Keratinocyte (primary cell): ENCODE data around the gene AFTPH. TPM values are rescaled to one million over a fixed set of nuclear protein-coding genes. Genes with fewer than 3 reads are reported as not detected.
A peak's percentile ranks its signal among the peaks of the same experiment; 100 is the strongest.

Experiments
- DNase-seq: peaks from one replicate; pipeline ENCODE4 v3.0.0-alpha.2; 2011; ENCODE audit warnings: low read depth, missing footprints, low spot score
- FAIRE-seq: peaks from 2 replicates; lab custom pipeline; 2011; peaks lifted over from hg19 to GRCh38; lab: Jason Lieb, UNC
- H2AFZ ChIP-seq: 2 replicates; pipeline ENCODE4 v1.6.0; 2012; ENCODE audit warnings: low read length, control low read depth, inconsistent platforms; ENCODE audit not compliant: control insufficient read depth
- H3K27ac ChIP-seq: 2 replicates; pipeline ENCODE4 v1.5.1; 2011; ENCODE audit warnings: low read length; ENCODE audit not compliant: control insufficient read depth, insufficient read depth
- H3K27me3 ChIP-seq: 3 replicates; pipeline ENCODE4 v1.6.0; 2011; ENCODE audit warnings: low read length; ENCODE audit not compliant: control insufficient read depth, insufficient read depth; ENCODE audit errors: extremely low read depth
- H3K36me3 ChIP-seq, 2 experiments: 2 replicates in 1 of 2; 3 replicates in 1 of 2; pipeline ENCODE4 v1.5.1; 2011; ENCODE audit warnings: low read length in 2 of 2, mild to moderate bottlenecking in 1 of 2; ENCODE audit not compliant: control insufficient read depth in 2 of 2, insufficient read depth in 2 of 2; ENCODE audit errors: extremely low read depth in 1 of 2
- H3K4me1 ChIP-seq: 3 replicates; pipeline ENCODE4 v1.5.1; 2011; ENCODE audit warnings: low read length; ENCODE audit not compliant: control insufficient read depth, insufficient read depth; ENCODE audit errors: extremely low read depth
- H3K4me2 ChIP-seq: 3 replicates; pipeline ENCODE4 v1.6.0; 2011; ENCODE audit warnings: low read depth, low read length; ENCODE audit not compliant: control insufficient read depth, insufficient read depth; ENCODE audit errors: extremely low read depth
- H3K4me3 ChIP-seq, 3 experiments: fragments of 200-600 bp in 1 of 3; sonication (generic) in 1 of 3; 2 replicates in 2 of 3; 3 replicates in 1 of 3; pipeline ENCODE4 v1.5.1; 2011 to 2016; ENCODE audit warnings: low read length in 3 of 3, mild to moderate bottlenecking in 3 of 3, control low read depth in 2 of 3, inconsistent platforms in 1 of 3, low read depth in 1 of 3, mixed read lengths in 1 of 3, mixed run types in 1 of 3, moderate library complexity in 1 of 3; ENCODE audit not compliant: control insufficient read depth in 2 of 3, insufficient read depth in 2 of 3; ENCODE audit errors: extremely low read depth in 1 of 3
- H3K79me2 ChIP-seq: 2 replicates; pipeline ENCODE4 v1.6.0; 2012; ENCODE audit warnings: low read length; ENCODE audit not compliant: control insufficient read depth, insufficient read depth
- H3K9ac ChIP-seq: 3 replicates; pipeline ENCODE4 v1.6.0; 2011; ENCODE audit warnings: low read length; ENCODE audit not compliant: control insufficient read depth, insufficient read depth; ENCODE audit errors: extremely low read depth
- H3K9me1 ChIP-seq: 3 replicates; pipeline ENCODE4 v1.6.0; 2011; ENCODE audit warnings: low read length; ENCODE audit not compliant: control insufficient read depth, insufficient read depth; ENCODE audit errors: extremely low read depth
- H3K9me3 ChIP-seq: 2 replicates; pipeline ENCODE4 v1.5.1; 2012; ENCODE audit warnings: low read depth, low read length; ENCODE audit not compliant: control insufficient read depth
- H4K20me1 ChIP-seq: 3 replicates; pipeline ENCODE4 v1.6.0; 2011; ENCODE audit warnings: low read length; ENCODE audit not compliant: control insufficient read depth, insufficient read depth; ENCODE audit errors: extremely low read depth
- EZH2 ChIP-seq: IDR thresholded peaks from one replicate; pipeline ENCODE4 v1.6.1; 2012; ENCODE audit warnings: inconsistent platforms, mild to moderate bottlenecking, low read length, moderate library complexity
- dilution Hi-C: fragments of 300-500 bp; cut with MboI; formaldehyde crosslinking; loops from one replicate; pipeline ENCODE4 v1.7.0; 2020; ENCODE audit warnings: low sequenced_read_pairs; ENCODE audit not compliant: extremely low pct_ligation_motif_present
- polyA plus RNA-seq, 5 experiments: library from polyadenylated mRNA; depleted of rRNA in 3 of 5; stranded (reverse) in 3 of 5; stranded (forward) in 1 of 5; unstranded in 1 of 5; fragments of >200 nt; gene quantifications; 1 replicate in 1 of 5; 2 replicates in 3 of 5; 3 replicates in 1 of 5; pipeline versions ENCODE4 v1.2.1 to v1.2.3, GENCODE V29; 2011 to 2012; ENCODE audit warnings: missing spikeins in 2 of 5, low read depth in 1 of 5, low replicate concordance in 1 of 5
- TF ChIP-seq, protein P1 (sequence below), 3 experiments: IDR thresholded peaks in 1 of 3; conservative IDR thresholded peaks in 1 of 3; optimal IDR thresholded peaks in 1 of 3; 2 replicates in 2 of 3; 3 replicates in 1 of 3; pipeline versions ENCODE3 to v1.5.1; 2011; ENCODE audit warnings: low read length in 3 of 3, mild to moderate bottlenecking in 3 of 3, moderate library complexity in 2 of 3, control low read depth in 1 of 3, inconsistent platforms in 1 of 3; ENCODE audit not compliant: insufficient read depth in 2 of 3; ENCODE audit errors: extremely low read depth in 1 of 3

Gene AFTPH
- polyA plus RNA-seq, 1 donor (not counting 4 experiments of a cell fraction or from before 2014, with no cell fraction given): 28.3 TPM

DNA sequence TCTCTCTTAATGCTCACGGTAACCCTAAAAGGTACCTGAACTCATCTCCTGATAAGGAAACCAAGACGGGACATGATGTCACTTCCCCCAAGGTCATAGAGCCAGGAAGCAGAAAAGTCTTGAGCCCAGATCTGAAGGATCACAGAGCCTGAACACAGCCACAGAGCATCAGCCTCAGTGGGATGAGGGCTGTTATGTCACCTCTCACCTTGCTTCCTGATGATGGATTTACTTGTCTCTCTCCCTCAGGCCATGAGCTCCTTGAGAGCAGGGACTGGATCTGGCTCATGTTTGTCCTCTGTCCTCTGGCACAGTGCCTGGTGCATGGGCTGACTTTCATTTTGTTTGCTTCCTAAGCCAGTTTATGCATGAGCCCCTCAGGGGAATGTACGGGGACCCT lies 75.3 kb downstream of the AFTPH start:
- H4K20me1 ChIP-seq: no peaks in the 10 kb centered on the region
- TF ChIP-seq EZH2: no peak
- TF ChIP-seq, protein P1, sequence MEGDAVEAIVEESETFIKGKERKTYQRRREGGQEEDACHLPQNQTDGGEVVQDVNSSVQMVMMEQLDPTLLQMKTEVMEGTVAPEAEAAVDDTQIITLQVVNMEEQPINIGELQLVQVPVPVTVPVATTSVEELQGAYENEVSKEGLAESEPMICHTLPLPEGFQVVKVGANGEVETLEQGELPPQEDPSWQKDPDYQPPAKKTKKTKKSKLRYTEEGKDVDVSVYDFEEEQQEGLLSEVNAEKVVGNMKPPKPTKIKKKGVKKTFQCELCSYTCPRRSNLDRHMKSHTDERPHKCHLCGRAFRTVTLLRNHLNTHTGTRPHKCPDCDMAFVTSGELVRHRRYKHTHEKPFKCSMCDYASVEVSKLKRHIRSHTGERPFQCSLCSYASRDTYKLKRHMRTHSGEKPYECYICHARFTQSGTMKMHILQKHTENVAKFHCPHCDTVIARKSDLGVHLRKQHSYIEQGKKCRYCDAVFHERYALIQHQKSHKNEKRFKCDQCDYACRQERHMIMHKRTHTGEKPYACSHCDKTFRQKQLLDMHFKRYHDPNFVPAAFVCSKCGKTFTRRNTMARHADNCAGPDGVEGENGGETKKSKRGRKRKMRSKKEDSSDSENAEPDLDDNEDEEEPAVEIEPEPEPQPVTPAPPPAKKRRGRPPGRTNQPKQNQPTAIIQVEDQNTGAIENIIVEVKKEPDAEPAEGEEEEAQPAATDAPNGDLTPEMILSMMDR (optimal IDR thresholded peaks at IDR 0.05 in 1 of 3, IDR thresholded peaks at IDR 0.05 in 1 of 3, conservative IDR thresholded peaks at IDR 0.05 in 1 of 3; ENCODE audit: extremely low read depth in 1 of 3, insufficient read depth in 2 of 3, low read length in 3 of 3): no peak
- H3K9ac ChIP-seq: no peak overlapping the region
- H3K4me1 ChIP-seq: peaks cover 12% of the 10 kb centered on the region
- H3K4me2 ChIP-seq: no peak overlapping the region
- H3K36me3 ChIP-seq: no peaks in the 10 kb centered on the region
- H3K79me2 ChIP-seq: no peaks in the 10 kb centered on the region
- DNase-seq: no peak
- peak; percentile 20 for FAIRE-seq
- H3K27me3 ChIP-seq: no peaks in the 10 kb centered on the region
- no peak overlapping the region for H3K27ac ChIP-seq
- dilution Hi-C loops: no loop called here
- peaks cover 3% of the 10 kb centered on the region for H3K9me3 ChIP-seq
- no peaks in the 10 kb centered on the region for H3K9me1 ChIP-seq
- no peak overlapping the region for H3K4me3 ChIP-seq
- no peak overlapping the region for H2AFZ ChIP-seq

- TF ChIP-seq, protein P1 (optimal IDR thresholded peaks at IDR 0.05 in 1 of 3, IDR thresholded peaks at IDR 0.05 in 1 of 3, conservative IDR thresholded peaks at IDR 0.05 in 1 of 3; ENCODE audit: extremely low read depth in 1 of 3, insufficient read depth in 2 of 3, low read length in 3 of 3): no peak
- no peak for TF ChIP-seq EZH2
- no peak for DNase-seq
- H3K79me2 ChIP-seq: no peaks in the 10 kb centered on the region
- H3K9me3 ChIP-seq: peaks cover 3% of the 10 kb centered on the region
- no peak overlapping the region for H2AFZ ChIP-seq
- no peaks in the 10 kb centered on the region for H3K27me3 ChIP-seq
- no peaks in the 10 kb centered on the region for H3K36me3 ChIP-seq
- no peak overlapping the region for H3K4me3 ChIP-seq
- FAIRE-seq: no peak
- dilution Hi-C loops: no loop called here
- H3K4me1 ChIP-seq: peaks cover 15% of the 10 kb centered on the region
- no peak overlapping the region for H3K4me2 ChIP-seq
- no peaks in the 10 kb centered on the region for H4K20me1 ChIP-seq
- no peak overlapping the region for H3K27ac ChIP-seq
- no peaks in the 10 kb centered on the region for H3K9me1 ChIP-seq
- H3K9ac ChIP-seq: no peak overlapping the region
Observed at GRCh38 chr2:64601034-64601754, 77.1 kb downstream of the AFTPH start.
